D721Med (cell line): Measurements from ENCODE around the gene DNAAF3.

Source experiments
- DNase-seq: peaks from one replicate; pipeline ENCODE4 v3.0.0; 2011; ENCODE audit warnings: low spot score; ENCODE audit not compliant: insufficient read length
- FAIRE-seq: peaks from 2 replicates; lab custom pipeline; 2011; peaks lifted over from hg19 to GRCh38; lab: Jason Lieb, UNC
- CTCF ChIP-seq: IDR thresholded peaks from 2 replicates; pipeline ENCODE4 v1.5.1; 2012; ENCODE audit warnings: mild to moderate bottlenecking, control low read depth; ENCODE audit not compliant: insufficient read depth; ENCODE audit errors: missing control alignments

The DNAAF3 gene

GRCh38 chr19:55136399-55137102 is 29.9 kb downstream of the DNAAF3 start:
- no peak for DNase-seq
- TF ChIP-seq CTCF = no peak
- FAIRE-seq = no peak

GRCh38 chr19:55134736-55135135 is 31.7 kb downstream of the DNAAF3 start:
- DNase-seq = no peak
- no peak for FAIRE-seq
- TF ChIP-seq CTCF = no peak

DNA sequence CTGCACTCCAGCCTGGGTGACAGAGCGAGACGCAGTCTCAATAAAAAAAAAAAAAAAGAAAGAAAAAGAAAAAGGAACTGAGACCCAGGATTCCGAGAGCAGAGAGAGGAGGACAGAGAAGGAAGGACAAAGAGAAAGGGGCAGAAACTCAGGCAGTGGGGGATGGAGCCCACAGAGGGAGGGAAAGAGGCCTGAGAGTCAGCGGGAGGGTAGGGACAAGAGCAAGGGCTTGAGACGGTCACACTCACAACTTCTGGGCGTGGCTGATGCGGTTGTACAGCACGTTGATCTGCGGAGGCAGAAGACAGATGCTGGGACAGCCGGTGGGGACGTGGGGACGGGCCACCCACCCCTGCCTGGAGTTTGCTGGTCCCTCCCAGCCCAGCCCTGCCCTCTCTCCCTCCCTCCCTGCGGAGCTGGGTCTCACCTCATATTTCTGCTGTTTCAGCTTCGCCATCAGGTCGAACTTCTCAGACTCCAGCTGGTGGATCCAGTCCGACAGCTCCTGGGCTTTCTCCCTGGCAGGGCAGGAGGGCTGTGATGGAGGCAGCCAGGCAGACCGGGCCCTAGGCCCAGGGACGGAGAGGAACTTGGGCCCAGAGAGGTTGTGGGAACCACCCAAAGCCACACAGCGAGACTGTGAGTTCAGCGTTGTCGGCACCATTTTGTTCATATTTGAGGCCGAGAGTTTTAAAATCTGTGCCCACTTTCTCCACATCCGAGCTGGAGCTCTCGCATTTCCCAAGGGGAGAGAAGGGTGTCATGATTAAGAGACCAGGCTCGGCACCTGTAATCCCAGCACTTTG is 32.6 kb downstream of the DNAAF3 start:
- TF ChIP-seq CTCF = no peak
- DNase-seq (no peak), FAIRE-seq (no peak)

DNA sequence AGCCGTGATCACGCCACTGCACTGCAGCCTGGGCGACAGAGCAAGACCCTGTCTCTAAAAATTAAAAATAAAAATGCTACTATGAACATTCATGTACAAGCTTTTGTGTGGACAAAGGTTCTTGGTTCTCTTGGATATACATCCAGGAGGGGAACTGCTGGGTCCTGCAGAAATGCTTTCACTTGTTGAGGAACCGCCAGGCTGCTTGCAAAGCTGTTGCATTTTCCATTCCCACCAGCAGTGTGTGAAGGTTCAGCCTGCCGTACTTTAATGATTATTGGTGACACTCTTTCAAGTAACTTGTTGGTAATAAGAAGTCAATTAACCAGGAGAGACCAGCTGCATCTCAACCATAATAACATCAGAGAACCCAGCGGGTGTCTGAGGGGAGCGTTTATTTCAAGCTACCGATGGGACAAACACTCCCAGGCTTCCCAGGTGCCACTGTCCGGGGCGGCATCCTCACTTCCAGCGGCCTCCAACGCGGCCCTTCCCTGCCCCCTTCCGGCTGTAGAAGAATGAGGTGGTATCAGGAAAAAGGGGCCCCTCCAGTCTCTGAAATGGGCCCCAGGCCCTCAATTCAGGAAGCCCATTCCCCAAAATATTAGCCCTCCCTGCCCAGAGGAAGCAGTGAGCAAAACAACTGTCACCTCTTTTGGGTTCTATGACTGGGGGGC is 33.8 kb downstream of the DNAAF3 start:
- DNase-seq (no peak), FAIRE-seq (no peak)
- TF ChIP-seq CTCF = peak; percentile 22

- FAIRE-seq (no peak), DNase-seq (no peak)
- no peak for TF ChIP-seq CTCF
These were observed 35.0 kb downstream of the DNAAF3 start for GRCh38 chr19:55131421-55131820.

DNA sequence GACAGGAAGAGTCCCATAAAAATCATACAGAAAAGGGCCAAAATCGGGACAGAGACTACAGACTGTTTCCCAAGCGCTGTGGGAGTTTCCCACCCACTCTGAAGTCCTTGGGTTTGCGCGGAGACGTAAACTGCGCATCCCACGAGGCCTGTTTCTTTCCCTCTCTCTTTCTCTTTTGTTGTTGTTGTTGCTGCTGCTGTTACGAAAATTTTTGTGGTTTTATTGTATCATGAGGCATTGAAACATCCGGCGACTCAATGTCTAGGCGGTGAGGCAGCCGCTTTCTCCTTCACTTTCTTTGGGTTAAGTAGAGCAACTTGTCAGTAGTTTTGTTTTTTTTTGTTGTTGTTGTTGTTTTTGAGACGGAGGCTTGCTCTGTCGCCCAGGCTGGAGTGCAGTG is 47.4 kb downstream of the DNAAF3 start:
- TF ChIP-seq CTCF = no peak
- FAIRE-seq (no peak), DNase-seq (no peak)
